Measurements from ENCODE around the gene VPS13C.

The VPS13C gene

DNA sequence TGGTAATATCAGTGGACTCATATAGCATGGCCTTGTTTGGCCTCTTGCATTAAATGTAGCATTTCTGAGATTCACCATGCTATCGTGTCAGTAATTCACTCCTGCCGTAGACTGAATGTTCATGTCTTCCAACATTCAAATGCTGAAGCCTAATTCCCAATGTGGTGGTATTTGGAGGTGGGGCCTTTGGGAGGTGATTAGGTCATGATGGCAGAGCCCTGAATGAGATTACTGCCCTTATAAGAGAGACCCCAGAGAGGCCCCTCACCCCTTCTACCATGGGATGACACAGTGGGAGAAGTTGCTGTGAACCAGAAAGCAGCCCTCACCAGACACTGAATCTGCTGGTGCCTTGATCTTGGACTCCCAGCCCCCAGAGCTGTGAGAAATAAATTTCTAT, 241.4 kb downstream of the VPS13C start:
- Histone ChIP-seq H3K27me3 (ENCODE audit: control insufficient read depth, insufficient read depth, low read length) (no peaks in the 10 kb centered on the region), H3K9me3 (ENCODE audit: control insufficient read depth, insufficient read depth, low read length) (no peaks in the 10 kb centered on the region), H3K4me3 (ENCODE audit: low read depth, low read length) (no peak overlapping the region), H3K4me1 (ENCODE audit: control insufficient read depth, insufficient read depth, low read length) (peaks cover 8% of the 10 kb centered on the region; the same call in 1 of the 2 replicates), H3K9ac (ENCODE audit: low read depth, low read length) (no peak overlapping the region), H3K27ac (ENCODE audit: low read depth, low read length) (no peak overlapping the region), H3K36me3 (ENCODE audit: control insufficient read depth, insufficient read depth, low read length) (no peaks in the 10 kb centered on the region)

DNA sequence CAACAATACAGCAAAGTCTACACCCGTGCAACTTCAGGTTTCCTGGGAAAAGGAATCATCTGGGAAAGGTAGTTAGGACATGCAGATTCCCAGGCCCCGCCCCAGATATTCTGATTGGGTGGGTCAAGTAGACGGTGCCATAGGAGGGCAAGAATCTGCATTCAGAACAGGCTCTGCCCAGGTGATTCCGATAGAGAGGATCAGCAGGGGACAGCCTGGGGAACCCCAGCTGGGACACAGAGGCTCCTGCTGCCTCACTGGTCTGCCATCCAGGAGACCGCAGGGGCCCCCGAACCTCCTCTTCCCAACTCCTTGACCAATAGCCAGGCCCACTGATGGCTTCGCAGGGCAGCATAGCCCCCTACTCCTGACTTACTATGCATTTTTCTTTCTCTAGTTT, 243.4 kb downstream of the VPS13C start:
- no peaks in the 10 kb centered on the region for H3K27me3 ChIP-seq (ENCODE audit: control insufficient read depth, insufficient read depth, low read length)
- H3K36me3 ChIP-seq (ENCODE audit: control insufficient read depth, insufficient read depth, low read length), result no peaks in the 10 kb centered on the region
- no peak overlapping the region for H3K4me3 ChIP-seq (ENCODE audit: low read depth, low read length)
- no peak overlapping the region for H3K9ac ChIP-seq (ENCODE audit: low read depth, low read length)
- peaks cover 8% of the 10 kb centered on the region; the same call in 1 of the 2 replicates for H3K4me1 ChIP-seq (ENCODE audit: control insufficient read depth, insufficient read depth, low read length)
- no peaks in the 10 kb centered on the region for H3K9me3 ChIP-seq (ENCODE audit: control insufficient read depth, insufficient read depth, low read length)
- no peak overlapping the region for H3K27ac ChIP-seq (ENCODE audit: low read depth, low read length)

GRCh38 chr15:61815356-61816083, 244.7 kb downstream of the VPS13C start:
- no peaks in the 10 kb centered on the region for H3K9me3 ChIP-seq (ENCODE audit: control insufficient read depth, insufficient read depth, low read length)
- no peak overlapping the region for H3K9ac ChIP-seq (ENCODE audit: low read depth, low read length)
- H3K36me3 ChIP-seq (ENCODE audit: control insufficient read depth, insufficient read depth, low read length), result no peaks in the 10 kb centered on the region
- no peak overlapping the region for H3K27ac ChIP-seq (ENCODE audit: low read depth, low read length)
- H3K27me3 ChIP-seq (ENCODE audit: control insufficient read depth, insufficient read depth, low read length), result no peaks in the 10 kb centered on the region
- peaks cover 8% of the 10 kb centered on the region; the same call in 1 of the 2 replicates for H3K4me1 ChIP-seq (ENCODE audit: control insufficient read depth, insufficient read depth, low read length)
- no peak overlapping the region for H3K4me3 ChIP-seq (ENCODE audit: low read depth, low read length)

DNA sequence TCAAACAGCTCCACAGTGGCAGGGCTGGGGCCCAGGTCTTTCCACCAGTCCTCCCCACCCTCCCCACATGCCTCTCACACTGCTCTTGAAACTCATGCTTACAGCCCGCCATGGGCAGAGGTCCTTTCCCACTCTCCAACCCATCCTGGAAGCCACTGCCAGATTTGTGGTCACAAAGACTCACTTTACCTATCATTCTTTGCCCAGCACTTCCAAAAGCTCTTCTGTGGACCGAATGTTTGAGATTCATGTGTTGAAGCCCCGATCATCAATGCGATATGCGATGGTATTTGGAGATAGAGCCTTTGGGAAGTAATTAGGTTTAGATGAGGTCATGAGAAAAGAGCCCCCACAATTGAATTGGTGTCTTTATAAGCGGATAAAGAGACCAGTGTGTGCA, 247.8 kb downstream of the VPS13C start:
- no peak overlapping the region for H3K4me3 ChIP-seq (ENCODE audit: low read depth, low read length)
- no peaks in the 10 kb centered on the region for H3K36me3 ChIP-seq (ENCODE audit: control insufficient read depth, insufficient read depth, low read length)
- H3K27me3 ChIP-seq (ENCODE audit: control insufficient read depth, insufficient read depth, low read length), result no peaks in the 10 kb centered on the region
- no peak overlapping the region for H3K9ac ChIP-seq (ENCODE audit: low read depth, low read length)
- H3K27ac ChIP-seq (ENCODE audit: low read depth, low read length), result no peak overlapping the region
- no peaks in the 10 kb centered on the region for H3K9me3 ChIP-seq (ENCODE audit: control insufficient read depth, insufficient read depth, low read length)
- H3K4me1 ChIP-seq (ENCODE audit: control insufficient read depth, insufficient read depth, low read length), result peaks cover 6% of the 10 kb centered on the region; the same call in 1 of the 2 replicates

GRCh38 chr15:61811952-61812351, 248.3 kb downstream of the VPS13C start:
- no peaks in the 10 kb centered on the region for H3K9me3 ChIP-seq (ENCODE audit: control insufficient read depth, insufficient read depth, low read length)
- H3K27ac ChIP-seq (ENCODE audit: low read depth, low read length), result no peak overlapping the region
- no peaks in the 10 kb centered on the region for H3K27me3 ChIP-seq (ENCODE audit: control insufficient read depth, insufficient read depth, low read length)
- H3K36me3 ChIP-seq (ENCODE audit: control insufficient read depth, insufficient read depth, low read length), result no peaks in the 10 kb centered on the region
- H3K9ac ChIP-seq (ENCODE audit: low read depth, low read length), result no peak overlapping the region
- H3K4me1 ChIP-seq (ENCODE audit: control insufficient read depth, insufficient read depth, low read length), result 0 out of 2 replicates have a peak, but pooled peaks cover 4% of the 10 kb centered on the region
- no peak overlapping the region for H3K4me3 ChIP-seq (ENCODE audit: low read depth, low read length)

DNA sequence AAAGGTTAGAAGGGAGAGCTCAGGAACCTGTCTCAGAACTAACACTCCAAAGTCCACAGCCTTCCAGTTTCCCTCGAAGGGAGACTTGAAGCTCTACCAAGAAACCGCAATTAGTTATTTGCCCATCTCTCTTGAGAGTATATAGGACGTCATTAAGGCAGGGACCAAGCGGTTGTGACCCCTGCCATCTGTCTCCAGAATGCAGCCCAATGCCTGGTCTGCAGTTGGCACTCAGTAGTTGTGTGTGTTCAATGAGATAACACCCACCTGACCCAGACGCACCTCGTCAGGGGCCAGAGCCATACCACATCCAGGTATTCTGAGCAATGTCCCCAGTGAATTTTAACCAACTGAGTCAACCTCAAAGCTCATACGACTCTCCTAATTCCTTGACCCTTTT, 251.0 kb downstream of the VPS13C start:
- Histone ChIP-seq H3K9me3 (ENCODE audit: control insufficient read depth, insufficient read depth, low read length) (no peaks in the 10 kb centered on the region), H3K27me3 (ENCODE audit: control insufficient read depth, insufficient read depth, low read length) (no peaks in the 10 kb centered on the region), H3K27ac (ENCODE audit: low read depth, low read length) (no peak overlapping the region), H3K36me3 (ENCODE audit: control insufficient read depth, insufficient read depth, low read length) (no peaks in the 10 kb centered on the region), H3K4me1 (ENCODE audit: control insufficient read depth, insufficient read depth, low read length) (no peaks in the 10 kb centered on the region), H3K9ac (ENCODE audit: low read depth, low read length) (no peak overlapping the region), H3K4me3 (ENCODE audit: low read depth, low read length) (no peak overlapping the region)

- H3K9ac ChIP-seq (ENCODE audit: low read depth, low read length), result no peak overlapping the region
- H3K4me3 ChIP-seq (ENCODE audit: low read depth, low read length), result no peak overlapping the region
- no peaks in the 10 kb centered on the region for H3K36me3 ChIP-seq (ENCODE audit: control insufficient read depth, insufficient read depth, low read length)
- H3K4me1 ChIP-seq (ENCODE audit: control insufficient read depth, insufficient read depth, low read length), result no peaks in the 10 kb centered on the region
- H3K9me3 ChIP-seq (ENCODE audit: control insufficient read depth, insufficient read depth, low read length), result no peaks in the 10 kb centered on the region
- H3K27me3 ChIP-seq (ENCODE audit: control insufficient read depth, insufficient read depth, low read length), result no peaks in the 10 kb centered on the region
- H3K27ac ChIP-seq (ENCODE audit: low read depth, low read length), result no peak overlapping the region
Measured at GRCh38 chr15:61807281-61807929, 252.8 kb downstream of the VPS13C start.

Data from HUES48 (cell line).